HL-60 (cell line): ENCODE data around the gene MAD1L1.

Experiments used
- DNase-seq, 2 experiments: peaks; one replicate each; pipeline ENCODE4 v3.0.0-alpha.2; 2010 to 2020; ENCODE audit warnings: low read depth in 1 of 2, low spot score in 1 of 2
- H3K27ac ChIP-seq: fragments of 250-450 bp; sonication (Bioruptor Pico); replicated peaks from 2 replicates; pipeline ENCODE4 v1.5.1; 2020; ENCODE audit warnings: mild to moderate bottlenecking, moderate library complexity
- H3K27me3 ChIP-seq: fragments of 250-450 bp; sonication (Bioruptor Pico); 2 replicates; pipeline ENCODE4 v1.5.1; 2021; ENCODE audit warnings: mild to moderate bottlenecking, moderate library complexity; ENCODE audit not compliant: insufficient read depth, poor library complexity, severe bottlenecking
- H3K4me3 ChIP-seq: replicated peaks from 2 replicates; pipeline ENCODE4 v1.5.1; 2011; ENCODE audit warnings: mild to moderate bottlenecking, control low read depth, low read length; ENCODE audit not compliant: insufficient read depth
- GABPA ChIP-seq: IDR thresholded peaks from 2 replicates; pipeline ENCODE4 v1.6.1; 2012; ENCODE audit warnings: low read depth
- POLR2AphosphoS5 ChIP-seq: IDR thresholded peaks from 2 replicates; pipeline ENCODE4 v1.6.1; 2012; ENCODE audit warnings: low read depth
- SPI1 ChIP-seq: IDR thresholded peaks from 2 replicates; pipeline ENCODE4 v1.6.1; 2012; ENCODE audit warnings: low read depth, mild to moderate bottlenecking, borderline replicate concordance
- TF ChIP-seq, protein P1 (sequence below): IDR thresholded peaks from 2 replicates; pipeline ENCODE4 v1.6.1; 2012; ENCODE audit warnings: low read depth; ENCODE audit not compliant: insufficient replicate concordance
- TF ChIP-seq, protein P2 (sequence below): IDR thresholded peaks from one replicate; pipeline ENCODE4 v1.5.1; 2011; ENCODE audit warnings: low read length, control low read depth, inconsistent platforms; ENCODE audit not compliant: insufficient read depth

Gene MAD1L1

DNA sequence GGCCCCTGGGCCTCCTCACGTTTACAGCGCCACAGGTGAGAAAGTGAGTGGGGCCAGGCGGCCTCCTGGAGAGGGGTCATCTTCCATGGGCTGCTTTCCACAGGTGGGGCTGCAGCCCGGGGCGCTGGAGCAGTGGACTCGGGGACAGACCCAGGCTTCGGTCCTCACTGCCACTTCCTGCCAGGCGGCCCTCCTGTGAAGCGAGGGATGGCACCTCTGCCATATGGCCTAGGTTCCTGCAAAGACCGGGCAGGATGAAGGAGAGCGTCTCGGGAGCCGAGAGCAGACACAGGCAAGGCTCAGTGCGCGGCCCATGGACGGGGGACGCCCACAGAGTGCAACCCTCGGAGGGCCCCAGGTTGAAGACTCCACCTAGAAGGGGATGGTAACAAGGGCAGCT, 106.8 kb downstream of the MAD1L1 start:
- TF ChIP-seq, protein P1, sequence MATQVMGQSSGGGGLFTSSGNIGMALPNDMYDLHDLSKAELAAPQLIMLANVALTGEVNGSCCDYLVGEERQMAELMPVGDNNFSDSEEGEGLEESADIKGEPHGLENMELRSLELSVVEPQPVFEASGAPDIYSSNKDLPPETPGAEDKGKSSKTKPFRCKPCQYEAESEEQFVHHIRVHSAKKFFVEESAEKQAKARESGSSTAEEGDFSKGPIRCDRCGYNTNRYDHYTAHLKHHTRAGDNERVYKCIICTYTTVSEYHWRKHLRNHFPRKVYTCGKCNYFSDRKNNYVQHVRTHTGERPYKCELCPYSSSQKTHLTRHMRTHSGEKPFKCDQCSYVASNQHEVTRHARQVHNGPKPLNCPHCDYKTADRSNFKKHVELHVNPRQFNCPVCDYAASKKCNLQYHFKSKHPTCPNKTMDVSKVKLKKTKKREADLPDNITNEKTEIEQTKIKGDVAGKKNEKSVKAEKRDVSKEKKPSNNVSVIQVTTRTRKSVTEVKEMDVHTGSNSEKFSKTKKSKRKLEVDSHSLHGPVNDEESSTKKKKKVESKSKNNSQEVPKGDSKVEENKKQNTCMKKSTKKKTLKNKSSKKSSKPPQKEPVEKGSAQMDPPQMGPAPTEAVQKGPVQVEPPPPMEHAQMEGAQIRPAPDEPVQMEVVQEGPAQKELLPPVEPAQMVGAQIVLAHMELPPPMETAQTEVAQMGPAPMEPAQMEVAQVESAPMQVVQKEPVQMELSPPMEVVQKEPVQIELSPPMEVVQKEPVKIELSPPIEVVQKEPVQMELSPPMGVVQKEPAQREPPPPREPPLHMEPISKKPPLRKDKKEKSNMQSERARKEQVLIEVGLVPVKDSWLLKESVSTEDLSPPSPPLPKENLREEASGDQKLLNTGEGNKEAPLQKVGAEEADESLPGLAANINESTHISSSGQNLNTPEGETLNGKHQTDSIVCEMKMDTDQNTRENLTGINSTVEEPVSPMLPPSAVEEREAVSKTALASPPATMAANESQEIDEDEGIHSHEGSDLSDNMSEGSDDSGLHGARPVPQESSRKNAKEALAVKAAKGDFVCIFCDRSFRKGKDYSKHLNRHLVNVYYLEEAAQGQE: no peak
- TF ChIP-seq POLR2AphosphoS5 (no peak), GABPA (no peak), SPI1 (no peak)
- TF ChIP-seq, protein P2, sequence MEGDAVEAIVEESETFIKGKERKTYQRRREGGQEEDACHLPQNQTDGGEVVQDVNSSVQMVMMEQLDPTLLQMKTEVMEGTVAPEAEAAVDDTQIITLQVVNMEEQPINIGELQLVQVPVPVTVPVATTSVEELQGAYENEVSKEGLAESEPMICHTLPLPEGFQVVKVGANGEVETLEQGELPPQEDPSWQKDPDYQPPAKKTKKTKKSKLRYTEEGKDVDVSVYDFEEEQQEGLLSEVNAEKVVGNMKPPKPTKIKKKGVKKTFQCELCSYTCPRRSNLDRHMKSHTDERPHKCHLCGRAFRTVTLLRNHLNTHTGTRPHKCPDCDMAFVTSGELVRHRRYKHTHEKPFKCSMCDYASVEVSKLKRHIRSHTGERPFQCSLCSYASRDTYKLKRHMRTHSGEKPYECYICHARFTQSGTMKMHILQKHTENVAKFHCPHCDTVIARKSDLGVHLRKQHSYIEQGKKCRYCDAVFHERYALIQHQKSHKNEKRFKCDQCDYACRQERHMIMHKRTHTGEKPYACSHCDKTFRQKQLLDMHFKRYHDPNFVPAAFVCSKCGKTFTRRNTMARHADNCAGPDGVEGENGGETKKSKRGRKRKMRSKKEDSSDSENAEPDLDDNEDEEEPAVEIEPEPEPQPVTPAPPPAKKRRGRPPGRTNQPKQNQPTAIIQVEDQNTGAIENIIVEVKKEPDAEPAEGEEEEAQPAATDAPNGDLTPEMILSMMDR: no peak
- H3K27me3 ChIP-seq: no peaks in the 10 kb centered on the region
- no peak overlapping the region for H3K4me3 ChIP-seq
- no peak for DNase-seq
- no peak overlapping the region for H3K27ac ChIP-seq

DNA sequence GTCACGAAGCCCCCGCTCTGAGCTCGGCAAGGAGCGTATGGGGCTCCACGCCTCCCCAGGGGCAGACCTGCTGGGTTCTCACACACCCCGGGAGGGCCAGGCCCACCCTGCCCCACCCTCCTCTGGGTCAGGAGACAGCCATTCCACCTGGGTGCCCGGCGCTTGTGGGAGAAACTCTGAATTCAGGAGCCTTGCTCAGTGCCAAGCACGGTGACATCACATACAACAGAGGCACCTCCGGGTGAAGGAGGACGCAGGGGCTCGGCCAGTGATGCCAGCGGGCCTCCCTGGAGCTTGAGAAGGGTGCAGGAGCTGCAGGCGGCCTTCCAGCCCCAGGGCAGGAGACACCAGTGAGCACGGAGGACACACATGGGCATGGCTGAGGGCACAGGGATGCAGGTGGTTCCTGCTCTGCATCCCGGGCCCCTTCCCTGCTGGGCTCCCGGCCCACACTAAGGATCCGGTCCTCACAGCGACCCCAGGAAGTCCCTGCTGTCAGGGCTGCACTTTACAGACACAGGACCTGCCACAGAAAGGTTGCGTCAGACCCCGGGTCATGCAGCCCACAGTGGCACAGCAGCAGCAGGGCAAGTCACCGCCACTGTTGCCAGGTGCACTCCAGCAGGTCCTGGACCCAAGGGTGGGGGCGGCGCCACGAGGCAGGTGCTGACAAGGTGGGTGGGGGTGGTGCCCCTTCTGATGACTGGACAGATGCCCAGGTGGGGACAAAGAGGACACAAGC, 108.0 kb downstream of the MAD1L1 start:
- Histone ChIP-seq H3K27me3 (no peaks in the 10 kb centered on the region), H3K27ac (no peak overlapping the region), H3K4me3 (no peak overlapping the region)
- DNase-seq: no peak
- TF ChIP-seq SPI1 (no peak), GABPA (no peak), POLR2AphosphoS5 (no peak)
- TF ChIP-seq, protein P1: no peak
- TF ChIP-seq, protein P2: no peak

DNA sequence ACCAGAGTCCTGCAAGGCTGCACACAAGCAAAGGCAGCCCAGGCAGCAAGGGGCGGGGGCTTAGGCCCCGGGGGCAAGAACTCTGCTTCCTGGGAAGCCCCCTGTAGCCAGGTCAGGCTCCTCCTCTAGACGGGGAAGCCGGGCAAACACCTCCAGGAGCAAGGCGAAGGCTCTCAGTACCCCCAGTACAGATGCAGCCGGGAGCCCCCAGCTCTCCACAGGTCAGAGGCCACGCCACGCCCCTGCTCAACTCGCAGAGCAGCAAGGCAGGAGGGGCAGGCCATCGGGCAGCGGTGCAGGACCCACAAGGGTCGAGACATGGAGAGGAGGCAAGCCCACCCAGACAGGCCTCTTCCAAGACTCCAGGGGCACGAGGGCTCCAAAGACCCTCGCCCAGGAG, 108.8 kb downstream of the MAD1L1 start:
- Histone ChIP-seq H3K27ac (no peak overlapping the region), H3K27me3 (no peaks in the 10 kb centered on the region), H3K4me3 (no peak overlapping the region)
- TF ChIP-seq, protein P2: no peak
- TF ChIP-seq, protein P1: no peak
- TF ChIP-seq POLR2AphosphoS5: no peak
- no peak for TF ChIP-seq GABPA
- no peak for TF ChIP-seq SPI1
- DNase-seq: no peak
